Activated CD8-positive, alpha-beta T cell treated with anti-CD3 and anti-CD28 coated beads, Interleukin-2, amount 10 ng/mL, durations not matched to agents 7 days and 5 days (primary cell): ENCODE data around the gene COL18A1. TPM values are rescaled to one million over a fixed set of nuclear protein-coding genes. Genes with fewer than 3 reads are reported as not detected.
"Not testable (repeated sequence)": the region's sequence is repeated elsewhere in the genome, so short reads cannot be mapped to it uniquely, and the experiment has no call there.

Experiments
- ATAC-seq: fragments of 150-1000 bp; cut with Tn5 transposase; one replicate; pipeline ENCODE4 v1.10.0; 2021; ENCODE audit warnings: moderate library complexity
- CTCF ChIA-PET: fragments of 350-600 bp; sonication (Branson Sonifier 250); formaldehyde crosslinking; loops from one replicate; lab custom pipeline; 2021; ENCODE audit warnings: antibody characterized with exemption; lab: Charles Lee
- POLR2A ChIA-PET: fragments of 350-600 bp; sonication (Branson Sonifier 250); formaldehyde crosslinking; loops from one replicate; lab custom pipeline; 2021; ENCODE audit warnings: antibody characterized with exemption; lab: Charles Lee
- DNase-seq: peaks from one replicate; pipeline ENCODE4 v3.0.0-alpha.2; 2020
- H3K27ac Mint-ChIP-seq: one replicate; pipeline ENCODE4 v1.8.0; 2021; ENCODE audit warnings: mild to moderate bottlenecking, mixed read lengths
- H3K27me3 Mint-ChIP-seq: one replicate; pipeline ENCODE4 v1.8.0; 2021; ENCODE audit warnings: low read depth, mixed read lengths
- H3K36me3 Mint-ChIP-seq: one replicate; pipeline ENCODE4 v1.8.0; 2021; ENCODE audit warnings: low read depth, mixed read lengths
- H3K4me1 Mint-ChIP-seq: one replicate; pipeline ENCODE4 v1.8.0; 2021; ENCODE audit warnings: low read depth, mixed read lengths
- H3K4me3 Mint-ChIP-seq: one replicate; pipeline ENCODE4 v1.8.0; 2021; ENCODE audit warnings: mild to moderate bottlenecking, mixed read lengths
- H3K9me3 Mint-ChIP-seq: one replicate; pipeline ENCODE4 v1.8.0; 2022; ENCODE audit warnings: mixed read lengths; ENCODE audit not compliant: insufficient read depth
- total RNA-seq, 2 experiments: library from RNA; stranded (reverse); gene quantifications; one replicate each; pipeline ENCODE4 v1.2.3, GENCODE V29; 2021

COL18A1 gene
- total RNA-seq, 2 experiments from 2014 or later, result 24.1 to 28.7 TPM

- Mint-ChIP-seq H3K4me1 (peaks cover 7% of the 10 kb centered on the region), H3K36me3 (no peaks in the 10 kb centered on the region), H3K9me3 (no peaks in the 10 kb centered on the region), H3K27ac (no peak overlapping the region), H3K27me3 (peaks cover 12% of the 10 kb centered on the region), H3K4me3 (no peak overlapping the region)
- ATAC-seq (no peak), DNase-seq (no peak)
- ChIA-PET CTCF (interaction anchor here (1.6 kb wide), 1 partner anchor 301 kb away, joined by 12 read pairs; no protein-coding TSS in a partner anchor), POLR2A (interaction anchor here (1.0 kb wide), 1 partner anchor 152 kb away, joined by 3 read pairs; no protein-coding TSS in a partner anchor)
Observed at GRCh38 chr21:45441431-45442255, 36.7 kb downstream of the COL18A1 start.

DNA sequence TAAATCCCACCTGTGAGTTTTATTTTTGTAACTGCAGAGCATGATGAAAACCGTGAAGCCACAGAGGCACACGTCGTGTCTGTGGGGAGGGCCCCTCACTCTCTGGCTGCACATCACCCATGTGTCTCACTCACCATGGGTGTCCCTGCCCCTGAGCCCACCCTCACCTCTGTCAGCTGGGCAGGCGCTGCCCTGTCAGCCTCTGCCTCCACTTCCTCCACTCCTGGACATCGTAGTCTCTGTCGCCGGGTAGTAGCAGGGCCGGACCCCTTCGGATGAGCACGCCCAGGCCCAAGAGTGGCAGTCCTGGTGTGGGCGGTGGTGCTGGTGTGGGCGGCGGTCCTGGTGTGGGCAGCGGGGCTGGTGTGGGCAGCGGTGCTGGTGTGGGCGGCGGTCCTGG, 37.3 kb downstream of the COL18A1 start:
- H3K36me3 Mint-ChIP-seq, result no peaks in the 10 kb centered on the region
- POLR2A ChIA-PET, result no interaction called here
- no peak for ATAC-seq
- peaks cover 7% of the 10 kb centered on the region for H3K4me1 Mint-ChIP-seq
- H3K9me3 Mint-ChIP-seq, result no peaks in the 10 kb centered on the region
- no peak for DNase-seq
- CTCF ChIA-PET, result no interaction called here
- H3K27ac Mint-ChIP-seq, result no peak overlapping the region
- H3K27me3 Mint-ChIP-seq, result peaks cover 12% of the 10 kb centered on the region
- H3K4me3 Mint-ChIP-seq, result no peak overlapping the region

GRCh38 chr21:45442686-45443594, 38.0 kb downstream of the COL18A1 start:
- POLR2A ChIA-PET, ATAC-seq, H3K4me3 Mint-ChIP-seq, H3K27ac Mint-ChIP-seq, CTCF ChIA-PET, DNase-seq, H3K9me3 Mint-ChIP-seq, H3K4me1 Mint-ChIP-seq, H3K36me3 Mint-ChIP-seq: not testable (repeated sequence)
- peaks cover 14% of the 10 kb centered on the region for H3K27me3 Mint-ChIP-seq

- ATAC-seq, result no peak
Observed at GRCh38 chr21:45443595-45444181, 38.7 kb downstream of the COL18A1 start.

DNA sequence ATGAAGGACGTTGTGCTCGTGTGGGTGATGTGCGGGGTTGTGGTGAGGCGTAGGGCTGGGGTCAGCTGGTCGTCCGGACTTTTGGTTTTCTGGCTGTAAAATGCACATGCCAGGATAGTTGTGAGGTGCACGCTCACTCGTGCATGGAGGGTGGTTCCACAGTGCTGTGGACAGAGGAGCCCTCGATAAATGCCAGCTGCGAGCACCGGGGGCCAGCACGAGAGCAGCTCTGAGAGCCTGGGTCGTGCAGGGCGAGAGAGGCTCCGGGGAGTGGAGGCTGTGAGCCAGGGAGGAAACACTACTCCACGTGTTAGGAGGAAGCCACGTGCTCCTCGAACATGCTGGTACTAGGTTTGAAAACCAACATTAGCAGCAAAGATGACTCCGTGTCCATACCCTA, 39.4 kb downstream of the COL18A1 start:
- DNase-seq, result no peak
- Mint-ChIP-seq H3K36me3 (no peaks in the 10 kb centered on the region), H3K27me3 (peaks cover 17% of the 10 kb centered on the region), H3K9me3 (no peaks in the 10 kb centered on the region), H3K4me3 (no peak overlapping the region), H3K4me1 (peaks cover 3% of the 10 kb centered on the region), H3K27ac (no peak overlapping the region)
- ChIA-PET CTCF (no interaction called here), POLR2A (no interaction called here)
- no peak for ATAC-seq

More at GRCh38 chr21:45443595-45444181, 38.7 kb downstream of the COL18A1 start:
- ChIA-PET CTCF (no interaction called here), POLR2A (no interaction called here)
- Mint-ChIP-seq H3K9me3 (no peaks in the 10 kb centered on the region), H3K27ac (no peak overlapping the region), H3K4me3 (no peak overlapping the region), H3K4me1 (peaks cover 7% of the 10 kb centered on the region), H3K36me3 (no peaks in the 10 kb centered on the region), H3K27me3 (peaks cover 17% of the 10 kb centered on the region)
- no peak for DNase-seq

GRCh38 chr21:45445369-45445768, 40.4 kb downstream of the COL18A1 start:
- Mint-ChIP-seq H3K4me1 (no peaks in the 10 kb centered on the region), H3K36me3 (no peaks in the 10 kb centered on the region), H3K4me3 (no peak overlapping the region), H3K27me3 (peaks cover 17% of the 10 kb centered on the region), H3K9me3 (no peaks in the 10 kb centered on the region), H3K27ac (no peak overlapping the region)
- POLR2A ChIA-PET, result no interaction called here
- CTCF ChIA-PET, result interaction anchor here (0.8 kb wide), 1 partner anchor 307 kb away, joined by 3 read pairs; no protein-coding TSS in a partner anchor
- ATAC-seq (no peak), DNase-seq (no peak)

DNA sequence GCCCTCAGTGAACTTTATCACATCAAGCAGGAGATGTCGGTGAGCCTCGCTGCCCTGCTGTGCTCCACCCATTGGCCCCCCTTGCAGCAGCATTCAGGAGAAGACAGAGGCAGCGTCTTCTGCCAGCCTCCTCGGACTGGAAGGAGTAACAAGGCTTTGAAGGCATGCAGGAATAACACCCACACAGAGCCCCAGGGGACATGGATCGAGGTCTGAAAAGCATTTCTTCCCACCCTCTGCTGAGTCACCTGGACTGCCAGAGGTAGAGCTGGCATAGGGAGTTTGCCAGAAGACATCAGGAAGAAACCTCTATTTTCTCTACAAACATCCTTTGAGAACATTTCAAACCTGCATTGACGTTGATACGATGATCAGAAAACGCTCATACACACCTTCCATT, 42.9 kb downstream of the COL18A1 start:
- DNase-seq (no peak), ATAC-seq (no peak)
- CTCF ChIA-PET, result no interaction called here
- POLR2A ChIA-PET, result no interaction called here
- Mint-ChIP-seq H3K4me3 (no peak overlapping the region), H3K9me3 (no peaks in the 10 kb centered on the region), H3K27ac (no peak overlapping the region), H3K36me3 (no peaks in the 10 kb centered on the region), H3K4me1 (no peaks in the 10 kb centered on the region), H3K27me3 (peaks cover 17% of the 10 kb centered on the region)

DNA sequence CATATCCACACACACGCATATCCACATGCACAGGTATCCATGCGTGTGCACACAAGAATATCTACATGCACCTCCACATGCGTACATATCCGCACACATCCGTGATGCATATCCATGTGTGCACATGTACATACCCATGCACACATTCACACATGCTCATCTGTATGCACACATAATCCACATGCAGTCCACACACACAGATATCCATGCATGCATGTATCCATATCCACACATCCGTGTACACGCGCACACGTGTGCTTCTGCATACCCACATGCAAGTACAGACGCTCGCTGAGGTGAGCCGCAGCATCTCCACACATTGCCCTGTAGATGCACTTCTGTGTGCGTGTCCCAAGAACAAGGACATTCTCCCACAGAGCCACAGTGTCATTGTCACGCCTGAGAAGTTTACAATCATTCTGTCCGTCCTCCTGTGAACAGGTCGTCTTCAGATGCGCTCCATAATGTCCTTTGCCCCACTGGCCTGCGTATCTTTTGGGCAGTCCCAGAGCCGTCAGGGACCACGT, 43.4 kb downstream of the COL18A1 start:
- no peaks in the 10 kb centered on the region for H3K4me1 Mint-ChIP-seq
- CTCF ChIA-PET, result no interaction called here
- DNase-seq (no peak), ATAC-seq (no peak)
- no peaks in the 10 kb centered on the region for H3K36me3 Mint-ChIP-seq
- H3K4me3 Mint-ChIP-seq, result no peak overlapping the region
- no peaks in the 10 kb centered on the region for H3K9me3 Mint-ChIP-seq
- peaks cover 17% of the 10 kb centered on the region for H3K27me3 Mint-ChIP-seq
- no peak overlapping the region for H3K27ac Mint-ChIP-seq
- POLR2A ChIA-PET, result no interaction called here

DNA sequence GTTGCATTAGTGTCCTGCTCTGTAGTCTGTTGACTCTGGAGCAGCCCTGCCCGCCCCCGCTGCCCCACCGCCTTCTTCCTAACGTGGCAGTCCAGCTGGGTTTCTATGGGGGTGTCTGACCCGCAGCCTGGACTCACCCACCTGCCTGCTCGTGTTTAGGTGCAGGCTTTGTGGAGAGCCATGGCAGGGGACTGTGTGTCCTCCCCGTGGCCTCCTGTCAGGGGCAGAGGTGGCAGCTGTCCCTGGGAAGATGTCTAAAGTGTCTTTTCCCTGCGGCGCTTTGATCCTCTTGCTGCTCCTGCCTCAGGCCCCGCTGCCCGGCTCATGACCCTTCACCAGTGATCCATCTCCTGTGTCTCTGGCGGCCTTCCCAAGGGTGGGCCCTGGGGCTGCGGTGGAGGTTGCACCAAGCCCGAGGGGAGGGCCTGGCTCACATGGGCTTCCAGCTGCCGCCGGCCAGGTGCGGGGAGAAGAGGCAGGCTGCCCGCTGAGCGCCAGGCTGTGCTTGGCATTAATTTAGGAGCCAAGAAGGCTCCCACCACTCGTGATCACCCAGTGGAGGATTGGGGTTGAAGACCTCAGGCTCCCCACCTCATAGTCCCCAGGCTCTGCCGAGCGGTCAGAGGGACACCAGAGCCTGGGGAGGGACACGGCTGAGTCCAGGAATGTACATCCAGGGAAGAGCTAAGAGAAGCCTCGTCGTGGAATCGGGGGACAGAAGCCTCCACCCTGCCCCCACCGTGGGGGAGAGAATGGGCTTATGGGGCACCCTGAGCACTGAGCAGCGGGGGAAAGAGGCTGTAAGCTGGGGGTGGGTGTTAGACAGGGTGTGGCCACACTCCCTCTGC, 44.1 kb downstream of the COL18A1 start:
- Mint-ChIP-seq H3K27ac (no peak overlapping the region), H3K4me3 (no peak overlapping the region), H3K9me3 (no peaks in the 10 kb centered on the region), H3K27me3 (peaks cover 17% of the 10 kb centered on the region), H3K36me3 (no peaks in the 10 kb centered on the region), H3K4me1 (no peaks in the 10 kb centered on the region)
- DNase-seq (no peak), ATAC-seq (no peak)
- ChIA-PET POLR2A (no interaction called here), CTCF (no interaction called here)

- DNase-seq (no peak), ATAC-seq (no peak)
- CTCF ChIA-PET, result no interaction called here
- Mint-ChIP-seq H3K27me3 (peaks cover 13% of the 10 kb centered on the region), H3K9me3 (no peaks in the 10 kb centered on the region), H3K27ac (no peak overlapping the region), H3K4me3 (no peak overlapping the region), H3K4me1 (no peaks in the 10 kb centered on the region), H3K36me3 (no peaks in the 10 kb centered on the region)
- POLR2A ChIA-PET, result no interaction called here
Observed at GRCh38 chr21:45449658-45450422, 44.9 kb downstream of the COL18A1 start.
